MCF 10A (cell line): ENCODE results near the gene OSBP. TPM values are rescaled to one million over a fixed set of nuclear protein-coding genes. Genes with fewer than 3 reads are reported as not detected.

Source experiments
- BruUV-seq: library from RNA; stranded (reverse); fragments of 400-500 nt; replicated peaks from 2 replicates; lab custom pipeline; 2021; lab: Mats Ljungman, UMichigan
- CTCF ChIA-PET: fragments of 300-600 bp; sonication (Branson Sonifier 250); formaldehyde crosslinking; extraction: SDS; loops from one replicate; lab custom pipeline; 2021; ENCODE audit warnings: antibody characterized with exemption, inconsistent platforms; lab: Yijun Ruan, JAX
- POLR2A ChIA-PET: fragments of 300-600, 350-650 bp; sonication (Branson Sonifier 250); formaldehyde crosslinking; extraction: SDS; loops from one replicate; lab custom pipeline; 2020; ENCODE audit warnings: antibody characterized with exemption, inconsistent platforms; lab: Yijun Ruan, JAX
- DNase-seq: peaks from one replicate; pipeline ENCODE4 v3.0.0-alpha.2; 2018; ENCODE audit not compliant: unreplicated experiment
- H3K27ac Mint-ChIP-seq: one replicate; pipeline ENCODE4 v1.8.0; 2022; ENCODE audit warnings: mild to moderate bottlenecking, low read depth, mixed read lengths; ENCODE audit not compliant: unreplicated experiment
- H3K27me3 Mint-ChIP-seq: one replicate; pipeline ENCODE4 v1.8.0; 2022; ENCODE audit warnings: mixed read lengths; ENCODE audit not compliant: insufficient read depth, unreplicated experiment
- H3K36me3 Mint-ChIP-seq: one replicate; pipeline ENCODE4 v1.8.0; 2022; ENCODE audit warnings: mild to moderate bottlenecking, moderate library complexity, mixed read lengths; ENCODE audit not compliant: insufficient read depth, unreplicated experiment
- H3K4me1 Mint-ChIP-seq: one replicate; pipeline ENCODE4 v1.8.0; 2022; ENCODE audit warnings: mixed read lengths; ENCODE audit not compliant: insufficient read depth, unreplicated experiment
- H3K4me3 Mint-ChIP-seq: one replicate; pipeline ENCODE4 v1.8.0; 2022; ENCODE audit warnings: mild to moderate bottlenecking, moderate library complexity, mixed read lengths; ENCODE audit not compliant: unreplicated experiment
- H3K9me3 Mint-ChIP-seq: one replicate; pipeline ENCODE4 v1.8.0; 2022; ENCODE audit warnings: mixed read lengths; ENCODE audit not compliant: unreplicated experiment
- intact Hi-C: fragments of 100-400 bp; cut with micrococcal nuclease; formaldehyde crosslinking; loops from 2 replicates; pipeline ENCODE4 v1.14.1; 2022
- total RNA-seq: library from RNA; stranded (reverse); gene quantifications from 2 replicates; pipeline ENCODE4 v1.2.3, GENCODE V29; 2022
- TF ChIP-seq, protein P1 (sequence below): fragments of 200-600 bp; IDR thresholded peaks from one replicate; pipeline ENCODE4 v1.8.0; 2022; ENCODE audit warnings: antibody characterized with exemption, mild to moderate bottlenecking; ENCODE audit not compliant: unreplicated experiment

OSBP gene
- total RNA-seq, 1 experiment from 2014 or later: 76.1 TPM

DNA sequence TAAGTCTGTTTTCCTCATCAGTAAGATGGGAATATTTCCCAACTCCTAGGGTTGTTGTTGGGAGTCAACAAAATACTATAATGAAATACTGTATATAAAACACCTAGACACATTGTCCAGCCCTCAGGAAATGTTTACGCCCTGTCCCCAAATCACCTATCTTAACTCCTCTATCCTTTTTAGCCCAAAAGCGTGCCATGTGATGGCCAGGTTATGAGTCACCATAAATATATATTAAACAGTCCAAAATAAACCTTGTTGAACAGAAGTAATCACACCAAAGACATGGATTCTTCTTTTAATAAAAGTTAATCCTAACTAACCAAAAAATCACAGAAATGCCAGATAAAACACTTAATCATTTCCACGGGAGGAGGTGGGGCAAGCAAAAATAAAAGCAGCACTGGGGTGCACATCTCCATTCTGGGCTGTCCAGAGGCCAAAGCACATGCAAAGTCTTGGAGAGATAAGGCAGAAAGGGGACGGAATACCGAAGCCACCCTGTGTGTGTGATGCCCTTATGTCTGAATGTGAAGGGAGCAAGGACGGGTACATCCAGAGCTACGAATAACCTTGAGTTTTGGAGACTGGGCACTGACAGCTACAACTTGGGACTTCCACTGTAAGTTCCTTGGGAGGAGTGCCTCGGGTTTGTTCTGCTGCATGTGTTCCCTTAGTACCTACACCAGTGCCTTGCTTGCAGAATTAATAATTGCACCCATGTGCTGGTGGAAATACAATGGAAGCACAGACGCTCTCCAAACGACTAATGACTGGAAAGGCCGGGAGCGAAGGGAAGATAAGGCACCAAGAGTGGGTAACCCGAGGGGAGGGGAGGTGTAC lies 1.1 kb downstream of the OSBP start:
- H3K27me3 Mint-ChIP-seq: no peaks in the 10 kb centered on the region
- H3K9me3 Mint-ChIP-seq: no peaks in the 10 kb centered on the region
- peak; percentile 5 for DNase-seq
- intact Hi-C loops: loop anchor here (1.0 to 5.0 kb wide), 4 partner anchors 14 to 1037 kb away; partner anchors contain the start of genes LPXN and ZFP91
- H3K4me3 Mint-ChIP-seq: peak overlapping the region; percentile 77
- peaks cover 24% of the 10 kb centered on the region for H3K4me1 Mint-ChIP-seq
- BruUV-seq: TSS peak; percentile 30
- TF ChIP-seq, protein P1, sequence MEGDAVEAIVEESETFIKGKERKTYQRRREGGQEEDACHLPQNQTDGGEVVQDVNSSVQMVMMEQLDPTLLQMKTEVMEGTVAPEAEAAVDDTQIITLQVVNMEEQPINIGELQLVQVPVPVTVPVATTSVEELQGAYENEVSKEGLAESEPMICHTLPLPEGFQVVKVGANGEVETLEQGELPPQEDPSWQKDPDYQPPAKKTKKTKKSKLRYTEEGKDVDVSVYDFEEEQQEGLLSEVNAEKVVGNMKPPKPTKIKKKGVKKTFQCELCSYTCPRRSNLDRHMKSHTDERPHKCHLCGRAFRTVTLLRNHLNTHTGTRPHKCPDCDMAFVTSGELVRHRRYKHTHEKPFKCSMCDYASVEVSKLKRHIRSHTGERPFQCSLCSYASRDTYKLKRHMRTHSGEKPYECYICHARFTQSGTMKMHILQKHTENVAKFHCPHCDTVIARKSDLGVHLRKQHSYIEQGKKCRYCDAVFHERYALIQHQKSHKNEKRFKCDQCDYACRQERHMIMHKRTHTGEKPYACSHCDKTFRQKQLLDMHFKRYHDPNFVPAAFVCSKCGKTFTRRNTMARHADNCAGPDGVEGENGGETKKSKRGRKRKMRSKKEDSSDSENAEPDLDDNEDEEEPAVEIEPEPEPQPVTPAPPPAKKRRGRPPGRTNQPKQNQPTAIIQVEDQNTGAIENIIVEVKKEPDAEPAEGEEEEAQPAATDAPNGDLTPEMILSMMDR: no peak
- ChIA-PET CTCF (interaction anchor here (0.6 to 0.9 kb wide), 5 partner anchors 15 to 1124 kb away, joined by 3 read pairs; no protein-coding TSS in a partner anchor), POLR2A (interaction anchor here (0.6 to 7.9 kb wide), 16 partner anchors 9 to 442 kb away, joined by 3 to 85 read pairs (median 7); partner anchors contain the start of gene PATL1)
- peak overlapping the region; percentile 28 for H3K27ac Mint-ChIP-seq
- H3K36me3 Mint-ChIP-seq: peaks cover 43% of the 10 kb centered on the region

DNA sequence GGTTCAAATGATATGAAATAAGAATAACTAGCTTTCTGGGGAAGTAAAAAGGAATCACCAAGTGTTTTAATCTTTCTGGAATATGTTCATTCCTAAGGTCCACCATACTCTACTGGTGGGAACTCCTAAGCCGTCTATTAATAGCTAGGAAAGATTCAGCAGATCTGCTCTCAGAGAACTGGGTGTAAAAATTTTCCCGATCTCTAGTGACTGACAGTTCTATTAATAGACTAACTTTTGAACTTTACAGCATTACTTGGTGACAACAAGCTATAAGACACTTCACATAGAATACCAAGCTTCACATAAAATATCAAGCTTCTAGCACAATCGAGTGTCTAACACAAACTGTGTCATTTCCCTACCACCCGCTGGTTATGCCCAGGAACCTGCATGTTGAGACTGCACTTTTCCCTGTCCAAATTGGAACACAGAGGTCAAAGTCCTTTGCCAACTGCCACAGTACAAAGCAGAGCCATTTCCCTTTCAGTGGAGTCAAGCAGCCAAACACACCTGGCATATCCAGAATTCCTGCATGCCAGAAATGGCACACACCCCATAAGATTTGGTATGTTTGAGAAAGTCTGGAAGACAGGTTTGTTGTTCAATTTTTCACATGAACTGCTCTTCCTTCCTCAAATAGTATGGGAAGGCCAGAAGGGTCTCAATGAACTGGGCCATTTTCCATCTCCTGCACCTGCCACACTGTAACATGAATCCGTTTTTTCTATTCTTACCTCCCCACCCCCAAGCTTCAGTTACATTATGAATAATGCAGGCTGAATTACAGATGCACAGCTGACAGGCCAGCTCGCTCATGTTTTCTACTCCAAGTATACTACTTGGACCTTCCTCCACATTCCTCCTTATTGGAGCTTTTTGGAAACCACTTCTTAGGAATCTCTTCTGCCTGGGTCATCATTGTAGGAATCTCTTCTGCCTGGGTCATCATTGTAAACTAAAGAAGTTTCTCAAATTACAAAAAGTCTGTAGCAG lies 3.7 kb downstream of the OSBP start:
- no peaks in the 10 kb centered on the region for H3K27me3 Mint-ChIP-seq
- peak overlapping the region; percentile 13 for H3K27ac Mint-ChIP-seq
- ChIA-PET POLR2A (interaction anchor here (0.9 to 7.9 kb wide), 6 partner anchors 9 to 60 kb away, joined by 3 to 85 read pairs (median 4); no protein-coding TSS in a partner anchor), CTCF (interaction anchor here (0.5 to 1.1 kb wide), 6 partner anchors 12 to 441 kb away, joined by 3 to 4 read pairs (median 3); no protein-coding TSS in a partner anchor)
- H3K9me3 Mint-ChIP-seq: no peaks in the 10 kb centered on the region
- TF ChIP-seq, protein P1: no peak
- intact Hi-C loops: no loop called here
- H3K4me1 Mint-ChIP-seq: peaks cover 24% of the 10 kb centered on the region
- BruUV-seq: no TSS peak
- DNase-seq: no peak
- peaks cover 69% of the 10 kb centered on the region for H3K36me3 Mint-ChIP-seq
- H3K4me3 Mint-ChIP-seq: no peak overlapping the region

DNA sequence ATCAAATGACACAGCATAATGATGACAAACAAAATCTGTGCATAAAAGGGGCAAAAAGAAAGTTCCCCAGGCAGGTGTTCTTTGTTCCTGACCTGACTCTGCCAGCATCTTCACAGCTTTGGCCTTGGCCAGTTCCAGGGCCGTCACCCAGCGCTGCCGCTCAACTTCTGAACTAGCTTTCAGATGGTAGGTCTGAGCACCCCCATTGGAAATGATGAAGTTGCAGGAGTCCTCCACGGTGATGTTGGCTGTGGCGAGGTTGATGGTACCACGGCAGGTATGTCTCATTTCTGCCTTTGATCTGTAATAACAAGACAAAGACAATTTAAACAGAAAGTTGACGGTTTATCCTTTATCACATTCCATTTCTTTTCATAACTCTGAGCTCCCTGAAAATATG lies 5.3 kb downstream of the OSBP start:
- H3K27me3 Mint-ChIP-seq: no peaks in the 10 kb centered on the region
- ChIA-PET POLR2A (interaction anchor here (1.0 to 1.6 kb wide), 2 partner anchors 55 to 66 kb away, joined by 3 to 4 read pairs; no protein-coding TSS in a partner anchor), CTCF (interaction anchor here (0.6 to 1.5 kb wide), 3 partner anchors 18 to 510 kb away, joined by 3 to 6 read pairs (median 5); no protein-coding TSS in a partner anchor)
- DNase-seq: no peak
- H3K27ac Mint-ChIP-seq: no peak overlapping the region
- no peak overlapping the region for H3K4me3 Mint-ChIP-seq
- H3K36me3 Mint-ChIP-seq: peaks cover 85% of the 10 kb centered on the region
- intact Hi-C loops: no loop called here
- peaks cover 24% of the 10 kb centered on the region for H3K4me1 Mint-ChIP-seq
- no TSS peak for BruUV-seq
- TF ChIP-seq, protein P1: no peak
- no peaks in the 10 kb centered on the region for H3K9me3 Mint-ChIP-seq
